ENCODE measurements around the gene LAMB2.

LAMB2 gene

GRCh38 chr3:49120438-49121131 is 12.3 kb downstream of the LAMB2 start, which contains the start of gene USP19:
TSS of gene USP19 (minus strand) at chr3:49120823. CDS start at chr3:49119145, 1,678 bp downstream.
- DNase-seq (ENCODE audit: low spot score) = peak; percentile 96

- DNase-seq (ENCODE audit: low spot score) = peak; percentile 25
Measured at GRCh38 chr3:49120096-49120437, 12.8 kb downstream of the LAMB2 start.

- peak; percentile 34 for DNase-seq (ENCODE audit: low spot score)
Measured at GRCh38 chr3:49119439-49119838, 13.4 kb downstream of the LAMB2 start.

- no peak for DNase-seq (ENCODE audit: low spot score)
Measured at GRCh38 chr3:49119036-49119435, 13.8 kb downstream of the LAMB2 start.

- DNase-seq (ENCODE audit: low spot score) = no peak
Measured at GRCh38 chr3:49112262-49112661, 20.6 kb downstream of the LAMB2 start.

GRCh38 chr3:49111347-49111746 is 21.5 kb downstream of the LAMB2 start:
- DNase-seq (ENCODE audit: low spot score) = no peak

GRCh38 chr3:49110780-49111179 is 22.1 kb downstream of the LAMB2 start:
- DNase-seq (ENCODE audit: low spot score) = no peak

GRCh38 chr3:49108346-49108745 is 24.5 kb downstream of the LAMB2 start:
- no peak for DNase-seq (ENCODE audit: low spot score)

GRCh38 chr3:49104427-49105291 is 28.2 kb downstream of the LAMB2 start, which contains the start of gene QARS1:
TSS of gene QARS1 (minus strand) at chr3:49104757. CDS start at chr3:49104733, 24 bp downstream.
- DNase-seq (ENCODE audit: low spot score) = peak; percentile 99

GRCh38 chr3:49104052-49104426 is 28.8 kb downstream of the LAMB2 start:
- no peak for DNase-seq (ENCODE audit: low spot score)

GRCh38 chr3:49100046-49100615 is 32.7 kb downstream of the LAMB2 start:
- no peak for DNase-seq (ENCODE audit: low spot score)

- no peak for DNase-seq (ENCODE audit: low spot score)
Measured at GRCh38 chr3:49098910-49099630, 33.8 kb downstream of the LAMB2 start.

- DNase-seq (ENCODE audit: low spot score) = no peak
Measured at GRCh38 chr3:49098429-49098828, 34.4 kb downstream of the LAMB2 start.

GRCh38 chr3:49093853-49094767 is 38.7 kb downstream of the LAMB2 start, which contains the start of gene QRICH1:
TSS of gene QRICH1 (minus strand) at chr3:49094071. CDS start at chr3:49077017, 17,054 bp downstream.
- peak; percentile 94 for DNase-seq (ENCODE audit: low spot score)

GRCh38 chr3:49092938-49093852 is 39.7 kb downstream of the LAMB2 start:
- DNase-seq (ENCODE audit: low spot score) = peak; percentile 79

- no peak for DNase-seq (ENCODE audit: low spot score)
Measured at GRCh38 chr3:49081429-49081828, 51.4 kb downstream of the LAMB2 start.

GRCh38 chr3:49079270-49079669 is 53.6 kb downstream of the LAMB2 start:
- DNase-seq (ENCODE audit: low spot score) = no peak

- DNase-seq (ENCODE audit: low spot score) = no peak
Measured at GRCh38 chr3:49076646-49077045, 56.2 kb downstream of the LAMB2 start.

- no peak for DNase-seq (ENCODE audit: low spot score)
Measured at GRCh38 chr3:49076116-49076515, 56.7 kb downstream of the LAMB2 start.

Data from GM03348 (cell line).